Measurements from ENCODE around the gene ISY1.
"Not testable (repeated sequence)": the region's sequence is repeated elsewhere in the genome, so short reads cannot be mapped to it uniquely, and the experiment has no call there.

The ISY1 gene

DNA sequence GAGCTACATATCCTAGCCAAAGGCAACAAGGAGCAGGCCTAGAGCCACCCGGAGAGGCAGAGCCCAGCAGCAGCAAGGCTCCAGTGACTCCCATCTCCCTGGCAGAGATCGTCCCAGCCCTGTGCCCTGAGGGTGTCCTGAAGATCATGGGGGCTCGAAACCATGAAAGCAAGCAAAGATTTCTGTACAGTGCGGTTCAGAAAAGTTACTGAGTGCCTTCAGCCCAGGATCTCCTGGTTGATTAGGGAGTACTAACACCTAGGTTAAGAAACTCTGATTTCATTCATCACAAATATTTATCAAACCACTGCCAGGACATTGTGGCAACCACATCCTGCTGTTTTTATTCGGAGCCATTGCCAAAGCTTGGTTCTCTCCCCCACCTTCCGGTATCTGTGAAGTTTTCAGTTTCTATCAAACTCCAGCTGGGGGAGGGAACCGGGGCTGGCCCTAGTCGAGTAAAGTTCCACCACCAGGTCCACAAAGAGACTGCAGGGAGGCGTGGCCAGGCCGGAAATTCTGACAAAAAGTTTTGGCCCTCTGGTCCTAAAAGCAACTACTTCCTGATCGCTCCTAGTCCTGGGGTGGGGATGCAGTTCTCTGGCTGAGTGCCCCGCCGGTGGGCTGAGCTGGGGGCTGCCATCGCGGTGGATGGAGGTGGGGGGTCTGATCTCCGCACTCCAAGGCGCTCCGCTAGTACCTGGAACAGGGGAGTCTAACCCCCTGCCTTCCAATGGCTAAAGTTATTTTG is 40.4 kb downstream of the ISY1 start:
- DNase-seq (ENCODE audit: low read depth in 2 of 2): peak; percentile 62 to 64

DNA sequence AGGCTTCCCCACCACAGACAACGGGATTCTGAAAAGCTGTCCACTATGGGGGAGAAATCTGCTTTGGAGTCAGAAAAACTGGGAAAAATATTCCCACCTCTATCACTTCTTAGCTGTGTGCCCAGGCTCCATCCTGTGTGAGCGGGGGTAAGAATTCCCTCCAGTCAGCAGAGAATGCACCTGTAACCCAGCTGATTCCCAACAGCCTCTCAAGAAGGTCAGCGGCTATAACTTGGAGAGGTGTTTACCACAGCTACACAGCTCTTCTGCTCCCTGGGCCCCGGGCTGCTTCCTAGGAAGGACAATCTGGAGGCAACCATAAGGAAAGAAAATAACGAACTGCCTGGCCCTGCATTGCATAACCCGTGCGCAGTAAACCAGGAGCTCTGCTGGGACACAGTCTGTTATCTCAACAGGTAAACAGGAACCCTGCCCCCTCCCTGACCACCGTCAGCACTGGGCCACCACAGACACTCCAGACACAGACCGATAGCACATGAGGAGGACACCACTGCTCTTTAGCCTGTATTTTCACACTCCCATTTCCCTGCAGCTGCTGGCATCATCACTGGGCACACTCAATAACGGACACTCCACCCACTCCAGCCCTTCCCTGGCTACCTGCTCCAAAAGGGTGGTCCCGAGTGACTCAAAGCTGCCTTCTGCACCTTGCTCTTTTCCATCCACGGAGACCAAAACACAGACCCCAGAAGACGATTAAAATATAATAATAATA is 41.3 kb downstream of the ISY1 start:
- DNase-seq (ENCODE audit: low read depth in 2 of 2): no peak

DNA sequence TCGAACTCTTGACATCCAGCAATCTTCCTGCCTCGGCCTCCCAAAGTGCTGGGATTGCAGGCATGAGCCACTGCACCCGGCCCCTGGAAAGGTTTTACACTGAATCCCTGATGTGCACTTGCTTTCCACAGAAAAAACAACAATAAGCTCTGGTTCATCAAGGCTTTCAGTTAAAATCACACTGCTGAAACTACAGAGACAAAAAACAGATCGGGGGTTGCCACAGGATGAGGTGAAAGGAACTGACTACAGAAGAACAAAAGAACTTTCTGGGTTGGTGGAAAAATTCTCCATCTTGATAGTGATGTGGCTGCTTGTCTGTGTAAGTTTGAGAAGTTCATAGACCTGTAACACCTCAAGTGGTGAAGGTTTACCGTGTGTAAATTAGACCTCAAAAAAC is 42.1 kb downstream of the ISY1 start:
- no peak for DNase-seq (ENCODE audit: low read depth in 2 of 2)

DNA sequence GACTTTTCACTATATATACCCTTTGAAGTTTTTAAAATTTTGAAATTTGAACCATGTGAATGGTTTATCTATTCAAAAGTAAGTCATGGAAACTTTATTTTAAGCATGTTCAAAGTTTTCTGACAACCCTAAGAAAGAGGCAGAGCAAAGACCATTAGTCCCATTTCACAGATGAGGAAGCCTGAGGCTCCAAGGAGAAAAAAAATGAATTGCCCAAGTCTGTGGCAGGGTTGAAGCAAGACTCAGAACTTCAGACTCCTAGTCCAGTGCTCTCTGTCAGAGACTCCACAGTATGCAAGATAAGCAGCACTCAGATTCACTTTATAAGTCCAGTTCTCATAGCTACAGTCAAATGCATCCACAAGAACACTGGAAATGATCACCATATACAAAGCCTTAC is 43.7 kb downstream of the ISY1 start:
- no peak for DNase-seq (ENCODE audit: low read depth in 2 of 2)

DNA sequence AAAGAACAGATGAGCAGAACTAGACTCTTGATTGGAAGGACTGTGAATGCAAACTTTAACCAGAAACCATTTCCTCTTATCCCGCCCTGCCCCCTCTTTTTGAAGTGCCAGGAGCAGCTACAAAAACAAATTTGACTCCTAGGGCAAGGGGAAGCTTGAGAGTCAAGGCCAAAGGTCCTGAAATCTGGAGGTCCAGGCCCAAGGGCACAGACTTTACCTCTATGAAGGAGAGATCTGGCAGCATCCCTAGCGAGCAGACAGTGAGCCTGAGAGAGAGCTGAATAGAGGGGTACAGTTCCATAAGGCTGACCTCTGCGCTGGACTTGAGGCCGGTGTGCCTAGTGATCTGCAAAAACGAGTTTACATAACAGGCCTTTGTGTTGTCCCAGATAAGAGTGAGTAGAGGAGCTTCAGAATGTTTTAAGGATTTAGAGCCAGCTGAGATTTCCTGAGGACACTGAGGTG is 44.3 kb downstream of the ISY1 start:
- DNase-seq (ENCODE audit: low read depth in 2 of 2): no peak

DNA sequence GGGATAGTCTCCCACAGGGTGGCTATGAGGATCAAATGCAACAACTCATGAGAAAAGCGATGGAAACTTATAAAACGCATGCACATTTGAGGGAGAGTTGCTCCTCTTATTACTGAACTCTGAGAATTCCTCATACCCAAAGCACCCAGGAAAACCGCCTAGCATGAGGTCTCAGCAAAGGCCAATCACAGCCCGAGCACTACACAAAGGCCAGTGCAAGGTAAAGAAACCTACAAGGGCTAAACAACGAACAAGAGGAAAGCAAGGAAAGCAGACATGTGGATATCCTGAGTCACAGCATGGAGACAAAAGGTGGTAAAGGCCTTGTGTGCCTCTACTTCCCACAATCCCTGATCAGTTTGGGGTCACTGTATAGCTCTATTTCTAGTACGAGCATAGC is 46.4 kb downstream of the ISY1 start:
- no peak for DNase-seq (ENCODE audit: low read depth in 2 of 2)

DNA sequence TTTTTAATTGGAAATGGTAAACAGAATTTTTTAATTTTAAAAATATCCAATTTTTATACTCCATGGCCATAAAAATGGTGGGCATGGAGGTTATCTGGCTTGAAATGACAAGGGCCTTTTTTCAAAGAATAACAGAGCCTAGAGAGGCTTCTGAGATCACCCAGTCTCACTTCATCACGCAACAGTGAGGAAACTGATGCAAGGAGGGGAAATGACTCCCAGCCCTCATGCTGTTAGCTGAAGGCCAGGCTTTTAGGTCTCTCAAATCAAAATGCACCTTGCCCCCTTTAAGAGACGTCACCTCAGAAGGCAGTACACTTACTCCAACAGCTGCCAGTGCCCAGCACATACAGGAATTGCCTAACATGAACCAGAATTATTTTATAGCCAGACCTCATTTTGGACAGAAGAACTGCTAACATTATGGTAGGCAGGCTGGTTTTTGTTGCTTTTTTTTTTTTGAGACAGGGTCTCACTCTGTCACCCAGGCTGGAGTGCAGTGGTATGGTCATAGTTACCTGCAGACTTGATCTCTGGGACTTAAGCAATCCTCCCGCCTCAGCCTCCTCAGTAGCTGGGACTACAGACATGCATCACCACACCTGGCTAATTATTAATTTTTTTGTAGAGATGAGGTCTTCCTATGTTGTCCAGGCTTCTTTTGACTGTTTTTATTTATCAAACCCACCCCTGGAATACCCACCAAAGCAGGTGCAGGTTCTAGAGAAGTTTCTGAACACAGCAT is 48.4 kb downstream of the ISY1 start:
- DNase-seq (ENCODE audit: low read depth in 2 of 2): peak in 1 of 2 experiments; percentile 12

DNA sequence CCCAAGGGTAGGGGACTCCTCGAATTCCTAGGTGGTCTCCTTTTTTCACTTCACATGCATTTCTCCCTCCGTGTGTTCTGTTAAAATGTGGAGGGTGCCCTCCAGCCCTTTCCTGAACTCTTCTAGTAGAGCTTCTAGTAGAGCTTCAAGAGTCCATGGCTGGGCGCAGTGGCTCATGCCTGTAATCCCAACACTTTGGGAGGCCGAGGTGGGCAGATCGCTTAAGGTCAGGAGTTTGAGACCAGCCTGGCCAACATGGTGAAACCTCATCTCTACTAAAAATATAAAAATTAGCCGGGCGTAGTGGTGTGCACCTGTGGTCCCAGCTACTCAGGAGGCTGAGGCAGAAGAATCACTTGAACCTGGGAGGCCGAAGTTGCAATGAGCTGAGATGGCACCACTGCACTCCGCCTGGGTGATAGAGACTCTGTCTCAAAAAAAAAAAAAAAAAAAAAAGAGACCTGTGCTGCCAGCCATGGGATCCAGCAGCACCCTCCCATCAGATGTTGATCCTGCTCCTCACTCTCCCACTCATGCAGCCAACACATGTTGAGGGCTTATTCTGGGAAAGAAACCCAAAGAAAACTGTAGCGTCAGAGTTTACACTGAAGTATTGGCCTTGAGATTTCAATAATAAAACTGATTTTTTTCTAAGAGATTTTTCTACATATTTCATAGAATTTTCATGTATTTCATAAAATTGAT is 49.6 kb downstream of the ISY1 start:
- not testable (repeated sequence) for DNase-seq (ENCODE audit: low read depth in 2 of 2)

DNA sequence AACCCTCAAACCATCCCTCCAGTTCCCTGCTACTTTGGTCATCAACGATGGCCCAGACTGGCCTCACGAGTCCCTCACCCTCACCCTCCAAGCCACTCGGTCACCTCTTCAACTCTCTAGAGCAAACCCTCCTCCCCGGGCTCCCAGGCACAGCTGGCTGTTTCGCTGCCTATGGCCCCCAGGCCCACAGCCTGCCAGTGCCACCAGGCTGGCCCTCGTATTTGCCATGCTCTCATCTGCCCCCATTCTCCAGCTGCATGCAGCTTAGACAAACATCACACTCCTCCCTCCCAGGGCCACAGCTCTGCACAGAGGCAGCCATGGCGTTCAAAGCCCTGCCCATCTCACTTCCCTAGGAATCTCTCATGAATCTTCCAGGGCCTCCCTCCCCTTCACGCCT is 53.1 kb downstream of the ISY1 start:
- DNase-seq (ENCODE audit: low read depth in 2 of 2): no peak

DNA sequence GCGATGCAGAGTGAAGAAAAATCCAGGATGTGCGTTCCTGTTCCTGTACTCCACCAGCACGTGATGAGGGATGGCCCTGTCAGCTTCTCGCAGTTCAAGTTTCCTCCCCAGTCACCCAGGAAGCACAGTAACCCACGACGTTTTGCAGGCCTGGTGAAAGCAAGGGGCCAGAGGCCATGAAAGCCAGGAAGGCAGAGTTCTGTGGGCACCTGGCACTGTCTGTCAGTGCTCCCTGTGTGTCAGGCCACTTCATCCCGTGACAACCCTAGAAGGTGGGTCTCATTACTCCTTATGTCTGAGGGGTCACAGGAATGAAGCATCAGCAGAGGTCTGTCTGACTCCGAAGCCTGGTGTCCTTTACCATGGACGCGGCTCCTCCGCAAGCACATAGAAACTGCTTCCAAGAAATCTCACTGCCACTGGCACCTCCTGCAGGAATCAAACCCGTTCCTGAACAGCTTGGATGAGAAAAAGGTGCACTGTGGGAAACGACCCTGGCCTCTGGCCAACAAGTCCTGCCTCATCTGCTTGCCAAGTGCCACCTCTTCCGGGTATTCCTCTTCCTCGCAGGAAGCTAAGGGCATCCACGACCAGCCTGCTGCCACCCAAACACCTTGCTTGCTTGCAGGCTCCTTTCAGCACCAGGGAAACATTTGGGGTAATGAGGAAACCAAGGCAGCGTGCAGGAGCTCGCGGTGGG is 53.8 kb downstream of the ISY1 start:
- DNase-seq (ENCODE audit: low read depth in 2 of 2): no peak

DNA sequence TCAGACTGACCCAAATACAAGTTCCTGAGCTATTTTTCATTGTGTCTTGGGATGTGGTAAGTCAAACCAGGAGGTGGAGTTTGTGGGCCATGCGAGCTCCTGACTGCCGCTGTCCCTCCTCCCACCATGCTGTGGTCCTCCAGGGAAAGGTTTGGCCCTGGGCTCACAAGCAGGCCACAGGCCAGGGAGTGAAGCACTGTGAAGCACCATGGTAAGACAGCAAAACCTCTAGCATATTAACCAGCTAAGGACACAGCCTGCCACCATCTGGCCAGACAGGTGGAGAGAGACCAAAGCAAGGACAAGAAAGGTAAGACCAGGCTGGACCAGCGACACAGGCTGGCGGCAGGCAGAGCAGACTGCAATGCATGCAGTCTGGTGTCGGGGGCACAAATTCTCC is 54.5 kb downstream of the ISY1 start:
- DNase-seq (ENCODE audit: low read depth in 2 of 2): no peak

DNA sequence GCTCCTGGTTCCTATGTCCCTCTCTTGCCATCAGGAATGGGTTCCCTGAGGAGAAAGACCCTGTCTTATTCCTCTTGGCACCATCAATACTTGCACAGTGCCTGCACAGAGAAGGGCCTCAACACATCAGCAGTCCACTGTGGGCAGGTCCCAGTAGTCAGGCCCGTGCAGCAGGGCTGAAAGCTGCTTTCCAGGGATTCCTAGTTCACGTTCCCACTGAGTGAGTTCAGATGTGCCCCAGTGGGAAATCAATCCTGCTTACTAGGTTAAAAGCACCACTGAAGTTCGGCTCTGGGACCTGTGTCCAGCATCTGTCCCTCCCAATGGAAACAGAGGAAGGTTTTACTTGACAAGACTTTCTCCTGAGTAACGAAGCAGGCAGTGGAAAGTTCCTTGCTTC is 55.0 kb downstream of the ISY1 start:
- DNase-seq (ENCODE audit: low read depth in 2 of 2): no peak

DNA sequence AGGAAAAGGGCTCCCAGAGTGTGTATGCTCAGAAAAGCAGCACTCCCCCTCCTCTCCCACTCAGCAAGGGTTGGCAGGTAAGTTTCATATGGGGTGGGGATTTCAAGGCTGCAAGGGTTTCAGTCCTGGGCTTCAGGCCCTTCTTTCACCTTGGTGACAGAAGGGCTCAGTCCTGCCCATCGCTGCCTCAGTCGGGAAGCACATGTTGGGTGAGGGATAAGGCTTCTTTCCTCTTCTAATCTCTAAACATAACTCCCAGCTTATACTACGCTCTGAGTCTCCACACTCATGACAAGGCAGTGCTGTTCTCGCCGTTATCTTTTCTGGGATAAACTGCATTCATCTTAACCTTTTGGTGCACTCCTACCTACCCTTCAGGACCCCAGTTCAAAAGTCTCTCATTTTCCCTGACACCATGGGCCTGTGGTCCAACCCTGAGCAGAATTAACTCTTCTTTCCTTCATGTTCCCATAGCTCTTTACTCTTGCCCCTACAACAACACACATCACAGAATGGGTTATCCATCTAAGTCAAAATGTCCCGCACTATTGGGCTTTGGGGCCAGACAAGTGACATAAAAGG is 56.3 kb downstream of the ISY1 start:
- DNase-seq (ENCODE audit: low read depth in 2 of 2): no peak

DNA sequence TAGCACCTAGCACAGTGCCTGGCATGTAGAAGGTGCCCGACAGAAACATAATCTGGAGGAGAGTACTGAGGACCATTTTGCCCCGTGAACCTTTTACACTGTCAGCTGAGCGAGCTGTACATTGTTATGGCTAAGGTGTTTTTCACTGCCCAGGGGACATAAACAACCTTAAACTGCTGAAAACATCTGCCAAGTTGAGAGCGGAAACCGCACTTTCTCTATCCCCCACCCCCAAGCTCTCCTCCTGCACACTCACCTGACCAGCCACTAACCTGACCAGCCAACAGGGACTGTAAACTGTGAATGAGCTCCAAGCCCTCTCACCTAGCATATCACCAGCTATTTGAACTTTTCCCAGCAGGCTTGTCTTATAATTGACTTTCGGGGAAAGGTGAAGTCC is 56.8 kb downstream of the ISY1 start:
- no peak for DNase-seq (ENCODE audit: low read depth in 2 of 2)

DNA sequence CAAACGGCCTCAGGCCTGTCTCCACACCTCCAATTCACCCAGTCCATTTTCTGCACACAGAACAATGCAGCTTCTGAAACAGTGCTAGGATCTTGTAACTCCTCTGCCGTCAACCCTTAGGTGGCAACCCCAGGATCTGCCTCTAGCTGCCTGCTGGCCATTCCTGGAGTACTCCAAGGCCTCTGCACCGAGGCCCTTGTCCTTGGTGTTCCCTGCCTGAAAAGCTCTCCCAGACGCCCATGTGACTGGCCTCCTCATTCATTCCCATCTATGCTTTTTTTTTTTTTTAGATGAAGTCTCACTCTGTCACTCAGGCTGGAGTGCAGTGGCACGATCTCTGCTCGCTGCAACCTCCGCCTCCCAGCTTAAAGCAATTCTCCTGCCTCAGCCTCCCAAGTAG is 57.6 kb downstream of the ISY1 start:
- DNase-seq (ENCODE audit: low read depth in 2 of 2): no peak

DNA sequence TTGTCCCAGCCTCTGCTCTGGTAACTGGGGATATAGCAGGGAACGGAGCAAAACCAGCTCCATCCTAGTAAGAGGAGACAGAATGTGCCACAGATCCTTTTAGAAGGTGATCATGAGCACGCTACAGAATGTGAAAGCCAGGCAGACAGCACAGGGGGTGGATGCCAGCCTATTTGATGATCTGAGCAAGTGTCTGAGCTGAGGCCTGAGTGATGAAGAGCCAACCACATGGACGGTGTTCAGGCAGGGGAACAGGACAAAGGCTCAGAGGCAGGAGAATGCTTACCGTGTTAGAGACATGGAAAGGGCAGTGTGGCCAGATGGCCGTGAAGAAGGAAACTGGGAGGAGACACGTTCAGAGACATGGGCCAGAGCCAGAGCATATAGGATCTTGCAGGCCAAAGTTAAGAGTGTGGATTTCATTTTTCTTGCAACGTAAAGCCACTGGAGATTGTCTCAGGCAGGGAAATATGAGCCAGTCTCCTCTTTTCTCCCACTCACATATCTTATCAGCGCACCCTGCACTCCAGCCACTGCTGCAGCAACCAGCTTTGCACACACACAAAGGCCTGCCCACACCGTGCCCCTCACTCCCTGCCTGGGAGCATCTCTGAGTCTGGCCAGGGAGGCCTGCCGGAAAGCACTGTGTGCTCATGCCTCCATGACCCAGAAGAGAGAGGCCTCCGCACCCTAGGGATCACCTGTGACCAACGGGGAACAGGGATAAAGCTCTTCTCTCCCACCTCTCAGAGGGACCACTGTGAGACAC is 59.3 kb downstream of the ISY1 start:
- no peak for DNase-seq (ENCODE audit: low read depth in 2 of 2)

DNA sequence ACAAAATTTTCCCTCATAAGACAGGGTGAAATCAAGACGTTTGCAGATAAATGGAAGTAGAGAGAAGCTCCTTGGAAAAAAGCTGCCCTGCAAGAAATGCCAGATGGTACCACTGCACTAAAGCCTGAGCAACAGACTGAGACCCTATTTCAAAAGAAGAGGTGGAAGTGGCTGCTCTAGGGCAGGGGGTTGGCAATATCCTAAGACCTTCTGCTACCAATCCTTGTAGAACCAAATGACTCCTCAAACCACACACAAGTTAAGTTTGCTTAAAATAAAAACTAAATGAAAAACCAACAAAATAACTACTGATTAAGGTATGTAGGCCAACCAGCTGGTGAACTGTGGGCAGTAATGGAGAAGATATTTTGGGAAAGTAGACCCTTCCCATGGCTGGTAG is 60.6 kb downstream of the ISY1 start:
- DNase-seq (ENCODE audit: low read depth in 2 of 2): no peak

DNA sequence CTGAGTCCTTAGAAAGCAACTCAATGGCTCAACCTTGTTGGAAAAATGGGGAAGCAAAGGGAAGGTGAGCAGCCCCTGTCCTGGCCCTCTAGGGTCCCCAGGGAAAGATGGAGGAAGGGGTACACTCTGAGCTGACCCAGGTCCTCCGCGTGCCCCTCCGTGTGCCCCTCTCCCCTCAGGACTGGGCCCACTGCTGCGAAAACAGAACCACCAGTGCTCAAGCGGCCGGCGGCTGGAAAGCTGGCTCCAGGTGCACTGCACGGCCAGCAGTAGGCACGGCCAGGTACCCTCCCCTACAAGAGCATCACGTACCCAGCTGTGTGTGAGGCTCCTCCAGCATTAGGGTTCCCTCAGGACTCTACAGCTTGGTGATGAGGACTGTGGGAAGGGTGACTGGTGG is 65.6 kb downstream of the ISY1 start:
- no peak for DNase-seq (ENCODE audit: low read depth in 2 of 2)

DNA sequence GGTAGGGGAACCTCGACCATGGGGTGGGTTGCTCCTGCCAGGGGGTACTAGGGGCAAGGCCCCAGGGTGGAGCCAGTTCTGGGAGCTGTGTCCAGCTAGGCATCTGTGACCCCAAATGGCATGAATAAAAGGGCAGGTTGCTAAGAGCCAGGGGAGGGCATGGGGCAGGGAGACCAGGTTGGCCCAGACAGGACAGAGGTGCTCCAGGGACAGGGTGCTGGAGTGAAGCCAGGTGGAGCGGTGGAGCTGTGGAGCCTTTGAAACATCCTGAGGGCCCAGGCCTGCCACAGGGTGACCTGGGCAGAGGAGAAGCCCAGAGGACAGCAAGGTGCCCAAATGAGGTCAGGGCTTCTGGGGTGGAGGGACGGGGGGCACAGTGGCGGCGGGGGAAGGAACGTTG is 72.6 kb downstream of the ISY1 start:
- DNase-seq (ENCODE audit: low read depth in 2 of 2): not testable (repeated sequence)

DNA sequence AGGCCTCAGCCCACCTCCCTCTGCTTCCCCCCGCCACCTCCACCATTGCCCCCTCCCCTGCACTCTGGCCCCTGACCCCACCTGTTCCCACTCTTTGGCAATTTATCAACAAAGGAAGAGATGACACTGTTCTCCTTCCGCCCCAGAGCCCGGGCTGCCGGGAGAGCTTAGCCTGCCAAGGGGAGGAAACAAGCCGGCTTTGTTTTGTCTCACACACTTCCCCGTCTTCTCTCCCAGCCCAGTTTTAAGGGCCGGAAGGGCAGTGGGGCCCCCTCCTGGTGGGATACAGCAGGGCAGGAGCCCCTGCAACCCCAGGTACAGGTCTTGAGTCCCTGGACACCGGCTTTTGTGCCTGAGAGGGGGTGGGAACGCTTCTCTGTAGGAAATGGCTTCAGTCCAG is 73.0 kb downstream of the ISY1 start:
- not testable (repeated sequence) for DNase-seq (ENCODE audit: low read depth in 2 of 2)
